Skeletal muscle cell (primary cell): ENCODE results near the gene ADARB1.

Experiments used
- DNase-seq: peaks from one replicate; pipeline ENCODE4 v3.0.0-alpha.2; 2010; ENCODE audit warnings: low read depth
- H3K4me3 ChIP-seq: 2 replicates; pipeline ENCODE4 v1.5.1; 2011; ENCODE audit warnings: low read depth, mild to moderate bottlenecking, control low read depth, low read length, moderate library complexity

Gene ADARB1

DNA sequence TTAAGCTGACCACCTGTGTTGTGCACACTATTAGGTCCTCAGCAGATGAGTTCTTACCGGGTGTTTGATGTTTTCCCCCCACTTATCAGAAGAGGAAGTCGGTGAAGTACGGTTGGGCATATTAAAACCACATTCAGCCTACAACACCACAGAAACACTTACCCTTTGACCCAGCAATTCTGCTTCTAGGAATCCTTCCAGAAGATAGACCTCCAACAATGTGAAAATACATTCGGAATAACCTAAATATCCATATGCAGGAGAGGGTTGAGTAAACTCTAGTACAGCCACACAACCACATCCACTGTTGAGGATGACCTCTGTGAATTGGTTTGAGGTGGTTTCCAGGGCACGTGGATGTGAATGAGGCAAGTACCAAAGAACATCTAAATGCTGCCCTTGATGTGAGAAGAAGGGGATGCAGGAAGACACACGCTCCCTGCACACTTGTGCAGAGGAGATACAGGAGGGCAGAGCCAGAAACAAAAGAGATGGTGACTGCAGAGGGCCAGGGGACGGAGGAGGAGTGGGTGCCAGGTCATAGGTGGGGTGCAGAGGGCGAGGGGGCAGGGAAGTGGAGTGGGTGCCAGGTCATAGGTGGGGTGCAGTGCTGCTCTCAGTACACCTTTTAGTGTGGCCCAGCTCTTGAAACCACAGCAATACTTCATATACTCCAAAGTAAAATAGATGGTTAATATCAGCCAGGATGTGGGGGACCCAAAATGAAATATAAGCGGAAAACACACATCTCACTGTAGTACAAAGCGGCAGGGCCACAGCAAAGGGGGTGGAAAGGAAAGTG, 12.8 kb downstream of the ADARB1 start:
- no peak for DNase-seq
- no peak overlapping the region for H3K4me3 ChIP-seq

DNA sequence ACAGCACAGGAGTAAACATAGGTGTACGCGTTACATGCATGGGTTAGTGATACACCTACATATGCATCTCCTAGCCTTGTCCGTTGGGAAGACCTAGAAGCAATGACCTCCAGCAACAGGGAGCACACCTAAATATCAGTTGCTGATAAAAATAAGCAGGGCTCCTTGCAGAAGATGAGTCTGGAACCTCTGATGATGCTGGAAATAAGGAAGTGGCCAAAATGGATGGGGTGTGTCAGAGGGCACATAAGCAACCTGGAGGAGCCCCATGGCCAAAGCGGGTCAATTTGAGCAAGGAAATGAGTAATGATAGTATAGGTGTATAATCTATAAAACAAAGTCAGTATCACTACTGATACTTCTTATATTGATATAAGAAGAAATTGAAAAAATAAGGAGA, 13.7 kb downstream of the ADARB1 start:
- no peak overlapping the region for H3K4me3 ChIP-seq

DNA sequence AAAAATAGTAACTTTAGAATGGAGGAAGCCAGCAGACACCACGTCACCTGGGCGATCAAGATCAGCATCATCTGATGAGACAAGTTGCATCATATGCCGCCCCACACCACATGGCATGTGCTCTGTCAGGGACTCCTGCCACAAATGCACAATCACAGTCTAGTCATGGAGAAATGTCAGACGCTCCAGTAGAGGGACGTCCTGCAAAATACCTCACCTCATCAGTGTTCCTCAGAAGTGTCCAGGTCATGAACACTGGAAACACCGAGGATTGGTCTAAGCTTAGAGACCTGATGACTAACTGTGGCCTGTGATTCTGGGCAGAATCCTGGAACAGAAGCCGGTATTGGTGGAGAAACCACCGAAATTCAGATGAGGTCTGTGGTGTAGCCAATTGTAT, 14.3 kb downstream of the ADARB1 start:
- no peak for DNase-seq
- H3K4me3 ChIP-seq, result no peak overlapping the region

More for the DNA sequence above, 13.7 kb downstream of the ADARB1 start:
- no peak for DNase-seq

DNA sequence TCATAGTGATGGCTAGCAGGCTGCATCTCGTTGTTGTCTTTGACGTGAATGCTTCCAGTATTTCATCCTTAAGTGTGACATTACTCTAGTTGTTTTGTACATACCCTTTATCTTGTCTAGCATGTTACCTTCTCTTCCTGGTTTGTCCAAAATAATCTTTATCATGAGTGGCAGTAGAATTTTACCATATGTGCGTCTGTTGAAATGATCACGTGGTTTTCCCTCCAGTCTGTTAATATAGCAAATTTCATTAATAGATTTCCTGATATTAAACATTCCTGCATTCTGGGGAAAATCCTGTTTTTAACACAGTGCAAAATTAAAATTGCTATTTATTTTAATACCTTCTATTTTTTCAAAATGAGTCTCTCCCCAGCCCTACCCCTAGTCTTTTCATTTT, 15.6 kb downstream of the ADARB1 start:
- DNase-seq, result no peak
- H3K4me3 ChIP-seq, result no peak overlapping the region

DNA sequence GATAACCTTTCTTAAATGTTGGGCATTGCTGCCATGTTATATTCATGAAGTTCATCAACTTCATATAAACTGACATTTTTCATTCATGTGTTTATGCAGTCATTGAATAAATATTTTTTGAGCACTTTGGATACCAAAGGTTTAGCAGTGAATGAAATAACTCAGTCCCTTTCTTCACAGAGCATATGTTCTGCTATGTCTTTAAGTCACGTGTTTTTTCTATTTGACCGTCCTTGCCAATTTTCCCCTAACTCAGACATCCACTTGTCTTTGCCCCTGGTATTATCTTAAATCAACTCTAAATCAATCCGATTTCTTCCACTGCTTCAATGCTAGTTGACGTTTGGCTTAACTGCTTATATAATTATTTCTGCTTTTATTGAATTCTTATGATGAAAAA, 16.6 kb downstream of the ADARB1 start:
- H3K4me3 ChIP-seq, result no peak overlapping the region
- no peak for DNase-seq

DNA sequence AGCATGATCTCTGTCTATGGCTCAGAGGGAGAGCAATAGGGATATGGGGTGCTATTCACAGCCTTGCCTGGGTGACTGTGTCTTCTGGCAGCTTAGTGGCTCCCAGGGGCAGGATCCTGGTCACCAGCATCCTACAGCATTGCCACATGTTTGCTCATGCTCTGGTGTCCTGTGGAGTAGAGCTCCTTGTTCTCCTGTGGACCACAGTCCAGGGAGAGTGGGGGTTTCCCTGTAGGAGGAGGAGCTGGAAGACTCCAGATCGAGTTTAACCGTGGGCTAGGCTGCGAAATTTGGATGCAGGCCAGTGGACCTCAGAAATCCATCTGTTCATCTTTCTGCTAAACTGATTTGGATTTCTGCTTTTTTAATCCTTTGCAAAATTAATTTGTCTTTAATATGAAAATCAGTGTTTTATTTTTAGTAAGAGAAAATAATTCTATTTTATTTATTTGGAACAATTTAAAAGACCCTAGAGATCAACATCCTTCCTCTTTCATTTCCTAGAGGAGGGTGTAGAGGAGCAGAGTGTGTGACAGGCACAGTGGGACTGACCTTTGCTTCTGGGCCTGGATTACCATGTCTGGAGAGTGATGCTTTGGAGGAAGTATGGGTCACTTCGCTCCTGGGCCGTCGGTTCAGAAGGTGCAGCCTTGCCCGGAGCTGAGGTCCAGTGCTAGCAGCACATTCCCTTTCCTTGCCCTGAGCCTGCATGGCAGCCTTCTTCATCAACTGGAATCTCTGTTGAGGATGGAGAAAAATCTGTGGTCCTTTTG, 17.4 kb downstream of the ADARB1 start:
- H3K4me3 ChIP-seq, result no peak overlapping the region
- DNase-seq, result no peak

DNA sequence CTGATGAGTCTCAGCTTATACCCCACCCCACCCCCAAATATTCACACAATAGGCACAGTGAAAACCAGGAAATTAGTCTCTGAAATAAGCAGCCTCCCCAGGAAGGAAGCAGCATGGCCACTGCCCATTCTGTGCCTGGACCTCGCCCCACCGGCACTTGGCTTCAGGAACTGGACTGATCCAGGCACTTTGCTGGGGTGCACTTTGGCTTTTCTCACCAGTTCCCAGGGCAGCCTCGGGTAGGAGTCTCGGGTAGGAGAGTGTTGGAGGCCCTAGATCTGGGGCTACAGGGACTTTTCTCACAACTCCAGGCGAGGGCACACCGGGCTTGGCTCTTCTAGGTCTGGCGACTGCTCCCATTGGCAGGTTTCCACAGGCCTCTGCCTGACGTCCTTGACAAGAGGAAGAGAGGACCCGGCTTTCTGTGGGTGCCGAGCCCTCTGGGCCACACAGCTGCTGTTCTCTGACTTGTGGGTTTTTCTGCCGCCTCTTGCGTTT, 18.7 kb downstream of the ADARB1 start:
- H3K4me3 ChIP-seq, result no peak overlapping the region
- no peak for DNase-seq

DNA sequence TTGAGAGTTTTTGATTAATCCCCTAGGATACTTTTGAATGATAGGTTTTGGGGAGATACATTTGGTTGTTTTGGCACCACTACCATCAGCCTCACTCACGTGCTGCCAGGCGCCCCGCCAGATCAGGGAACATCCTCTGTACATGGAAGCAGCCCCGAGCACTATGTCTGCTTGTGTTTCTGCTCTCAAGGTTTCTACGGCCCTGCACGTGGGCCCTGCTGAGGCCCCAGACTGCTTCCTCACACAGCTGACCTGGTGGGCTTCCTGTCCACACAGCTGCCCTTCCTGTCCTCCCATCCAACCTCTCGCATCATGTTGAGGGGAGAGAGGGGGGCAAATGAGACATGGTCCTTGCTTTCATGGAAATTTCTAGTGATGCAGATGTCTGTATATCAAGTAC, 20.0 kb downstream of the ADARB1 start:
- H3K4me3 ChIP-seq, result no peak overlapping the region
- DNase-seq, result no peak

DNA sequence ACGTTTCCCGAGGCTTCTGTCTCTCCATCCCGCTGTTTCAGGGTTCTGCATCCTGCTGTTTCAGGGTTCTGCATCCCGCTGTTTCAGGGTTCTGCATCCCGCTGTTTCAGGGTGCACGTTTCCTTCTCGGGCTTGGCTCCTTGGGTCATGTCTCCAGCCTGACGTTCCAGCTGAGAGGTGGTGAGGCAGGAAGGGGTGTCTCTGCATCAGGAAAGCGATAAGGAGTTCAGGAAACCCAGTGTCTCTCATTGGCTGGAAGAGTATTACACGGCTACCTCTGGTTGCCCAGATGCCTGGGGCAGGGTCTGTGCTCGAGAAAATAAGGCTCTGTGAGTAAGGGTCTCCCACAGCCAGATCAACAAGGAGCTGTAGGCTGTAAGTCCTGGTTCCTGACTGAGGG, 21.1 kb downstream of the ADARB1 start:
- DNase-seq, result no peak
- no peak overlapping the region for H3K4me3 ChIP-seq

DNA sequence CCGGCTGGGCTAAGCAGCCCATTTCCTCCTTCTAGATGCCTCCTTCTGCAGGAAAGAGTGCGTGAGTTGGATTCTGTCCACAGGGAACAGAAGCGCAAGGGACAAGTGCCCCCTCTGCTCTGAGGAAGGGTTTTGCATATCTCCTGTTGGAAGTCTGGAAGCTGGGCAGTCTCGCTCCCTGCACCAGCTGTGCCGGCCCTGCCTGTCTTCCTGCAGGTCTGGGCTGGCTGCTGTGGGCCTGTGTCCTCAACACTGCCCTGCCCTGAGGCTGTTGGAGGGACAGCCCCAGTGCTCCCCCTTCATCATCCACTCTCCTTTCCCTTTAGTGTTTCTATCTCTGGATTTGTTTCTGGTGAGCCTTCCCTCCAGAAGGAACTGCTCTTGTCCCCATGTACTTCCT, 21.8 kb downstream of the ADARB1 start:
- DNase-seq, result no peak
- H3K4me3 ChIP-seq, result no peak overlapping the region

DNA sequence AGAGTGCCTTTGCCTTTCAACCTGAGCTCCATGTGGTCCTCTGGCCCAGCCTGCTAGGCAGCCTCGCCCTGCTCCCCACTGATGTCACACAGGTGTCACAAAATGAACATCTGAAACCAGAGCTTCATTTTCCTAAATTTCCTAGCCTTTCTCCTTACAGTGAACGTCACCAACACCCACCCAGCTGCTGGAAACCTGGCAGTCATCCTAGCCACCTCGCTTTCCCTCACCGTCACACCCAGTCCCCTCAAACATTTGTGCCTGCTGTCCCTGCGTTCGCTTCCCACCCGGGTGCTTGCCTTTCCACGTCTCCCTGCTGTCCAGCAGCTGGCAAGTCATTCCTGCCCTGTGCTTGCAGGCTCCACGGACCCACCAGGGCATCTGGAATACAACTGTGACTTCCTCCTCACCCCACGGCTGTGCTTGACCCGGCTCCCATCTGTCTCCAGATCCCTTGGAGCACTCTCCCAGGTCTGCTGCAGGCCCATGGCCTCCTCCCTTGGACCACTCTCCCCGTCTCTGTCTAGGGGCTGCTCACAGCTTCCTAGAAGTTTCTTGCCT, 23.5 kb downstream of the ADARB1 start:
- DNase-seq, result no peak
- H3K4me3 ChIP-seq, result no peak overlapping the region

DNA sequence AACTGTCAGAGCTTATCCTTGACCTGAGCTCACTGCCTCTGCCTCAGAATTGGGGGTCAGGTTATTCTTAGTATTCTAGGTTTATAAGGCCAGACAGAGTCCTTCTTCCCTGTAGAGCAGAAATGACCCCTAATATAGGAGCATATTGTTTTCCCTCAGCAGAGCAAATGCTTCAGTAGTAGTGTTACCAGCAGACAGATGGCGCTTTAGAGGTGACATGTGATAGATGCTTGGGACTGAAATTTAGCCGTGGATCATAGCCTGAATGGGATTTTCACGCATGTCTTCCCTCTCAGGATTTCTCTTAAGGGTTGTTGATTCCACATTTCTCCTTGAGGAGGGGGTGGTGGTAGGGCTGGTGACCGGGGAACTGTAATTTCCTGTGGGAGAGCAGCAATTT, 24.5 kb downstream of the ADARB1 start:
- H3K4me3 ChIP-seq, result no peak overlapping the region
- no peak for DNase-seq

DNA sequence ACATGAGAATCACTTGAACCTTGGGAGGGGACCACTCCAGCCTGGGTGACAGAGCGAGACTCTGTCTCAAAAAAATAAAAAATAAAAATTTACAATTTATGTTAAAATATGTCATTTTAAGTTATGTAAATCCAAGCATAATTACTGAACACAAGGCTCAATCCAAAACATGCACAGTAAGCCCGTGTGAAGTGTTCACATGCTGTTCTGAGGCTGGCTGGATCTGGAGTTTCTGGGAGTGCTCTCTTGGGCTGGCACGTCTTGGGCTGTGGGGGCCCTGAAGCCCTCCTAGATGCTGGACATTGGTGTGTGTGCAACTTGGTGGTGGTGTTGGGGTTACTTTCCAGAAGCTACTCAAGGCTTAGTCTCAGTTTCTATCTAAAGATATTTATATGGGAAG, 25.2 kb downstream of the ADARB1 start:
- no peak for DNase-seq
- H3K4me3 ChIP-seq, result no peak overlapping the region

DNA sequence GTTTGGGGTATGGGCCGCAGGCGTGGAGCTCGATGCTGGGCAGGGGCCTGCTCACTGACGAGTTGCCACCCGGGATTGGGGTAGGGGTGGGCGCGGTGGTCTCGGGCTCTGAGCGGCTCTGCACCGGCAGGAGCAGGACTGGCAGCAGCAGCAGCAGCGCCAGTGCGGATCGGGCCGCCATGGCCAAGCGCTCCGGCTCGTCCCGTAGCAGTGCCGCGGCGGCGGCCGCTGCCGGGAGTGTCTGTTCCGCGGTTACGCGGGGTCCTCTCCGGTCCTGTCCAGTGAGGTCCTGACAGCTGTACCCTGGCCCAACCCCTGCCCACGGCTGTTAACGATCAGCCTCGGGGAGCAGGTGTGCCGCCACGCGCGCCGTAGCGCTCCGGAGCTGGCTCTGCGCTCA, 26.5 kb downstream of the ADARB1 start:
- no peak overlapping the region for H3K4me3 ChIP-seq
- no peak for DNase-seq

DNA sequence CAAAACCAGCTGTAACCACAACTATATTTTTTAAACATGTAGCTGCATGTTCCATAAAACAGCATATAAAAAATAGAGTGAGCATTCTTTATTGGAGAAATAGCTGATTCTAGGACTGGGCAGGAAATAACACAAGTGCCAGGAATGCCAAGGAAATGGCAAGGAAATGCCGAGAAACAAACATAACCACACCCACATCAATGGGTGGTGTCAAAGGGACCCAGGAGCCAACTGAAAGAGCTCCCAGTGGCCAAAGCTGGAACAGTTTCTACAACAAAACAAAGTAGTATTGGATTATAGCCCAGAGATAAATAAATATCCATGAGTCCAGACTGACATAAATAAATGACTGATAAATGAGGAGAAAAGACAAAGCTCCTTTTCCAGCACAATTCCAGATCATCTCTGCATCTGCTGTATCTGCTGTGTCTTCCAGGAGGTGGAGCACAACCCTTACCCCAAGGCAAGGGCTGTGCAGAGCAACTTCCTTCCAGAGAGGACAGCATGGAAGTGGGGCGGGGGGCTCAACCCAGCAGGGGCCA, 28.1 kb downstream of the ADARB1 start:
- DNase-seq, result no peak
- H3K4me3 ChIP-seq, result no peak overlapping the region

DNA sequence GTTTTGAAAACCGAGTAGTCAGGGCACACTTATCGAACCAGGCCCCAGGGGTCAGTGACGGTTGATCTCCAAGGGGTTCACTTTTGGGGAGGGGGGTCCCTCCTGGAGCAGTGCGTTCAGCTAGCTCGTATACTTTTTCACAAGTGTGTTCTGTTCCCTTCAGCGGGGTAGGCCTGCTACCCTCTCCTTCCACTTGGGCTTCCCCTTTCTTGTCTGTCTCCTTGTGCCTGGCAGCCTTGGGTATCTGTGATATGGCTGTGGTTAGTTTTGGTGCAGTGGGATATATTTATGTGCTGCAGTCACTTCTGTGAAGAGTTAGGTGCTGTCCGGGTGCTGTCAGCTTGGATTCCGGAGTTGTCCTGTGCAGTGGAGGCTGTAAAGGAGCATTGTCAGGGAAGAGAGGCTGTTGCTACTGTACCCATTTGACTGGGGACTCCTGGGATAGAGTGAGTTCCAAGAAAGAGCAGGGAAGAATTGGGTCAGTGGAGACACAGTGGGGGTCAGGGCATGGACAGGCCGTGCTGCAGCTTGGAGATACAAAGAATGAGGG, 29.7 kb downstream of the ADARB1 start:
- DNase-seq, result no peak
- H3K4me3 ChIP-seq, result no peak overlapping the region

DNA sequence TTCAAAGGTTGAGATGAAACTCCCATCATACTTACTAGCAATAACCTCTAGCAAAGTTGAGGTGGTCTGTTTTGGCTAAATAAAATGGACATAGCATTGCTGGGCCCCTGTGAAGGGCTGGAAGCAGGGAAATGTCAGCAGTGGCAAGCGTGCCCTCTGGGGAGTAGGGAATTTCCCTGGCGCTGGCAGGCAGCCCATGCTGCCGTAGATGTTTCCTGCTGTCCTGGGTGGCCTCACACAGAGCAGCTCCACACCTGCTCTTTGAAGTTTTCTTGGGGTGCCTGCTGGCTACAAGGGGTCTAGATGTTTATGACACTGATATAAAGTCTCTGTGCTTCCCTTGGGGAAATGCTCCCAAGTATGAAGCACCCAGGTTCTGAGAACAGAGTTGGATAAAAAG, 30.2 kb downstream of the ADARB1 start:
- no peak for DNase-seq
- no peak overlapping the region for H3K4me3 ChIP-seq

DNA sequence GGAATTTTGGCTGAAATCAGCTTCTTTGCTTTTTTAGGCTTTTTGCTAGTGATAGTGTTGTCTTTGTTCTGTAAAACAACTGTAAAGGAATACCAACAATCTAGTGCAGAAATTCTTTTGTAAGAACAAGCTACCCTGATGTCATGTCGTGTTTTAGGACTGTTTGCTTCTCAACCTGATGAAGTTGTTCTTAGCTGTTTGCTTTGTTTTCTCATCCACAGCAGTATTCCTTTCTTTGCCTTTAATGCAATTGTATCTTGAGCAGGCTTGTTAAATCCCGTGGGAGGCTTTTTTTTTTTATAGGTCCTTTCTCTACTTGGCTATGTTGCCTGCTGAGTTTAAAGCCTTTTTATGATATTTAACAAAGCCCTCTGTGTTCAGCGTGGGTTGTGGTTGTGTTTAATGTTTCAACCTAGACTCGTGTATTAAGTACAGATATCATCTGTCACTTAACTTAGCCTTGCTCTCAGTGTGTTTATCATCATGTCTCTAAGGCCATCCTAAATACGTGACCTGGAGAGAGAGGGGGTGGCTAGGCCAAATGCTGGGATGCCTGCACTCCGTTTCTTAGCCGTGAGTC, 31.6 kb downstream of the ADARB1 start:
- no peak for DNase-seq

DNA sequence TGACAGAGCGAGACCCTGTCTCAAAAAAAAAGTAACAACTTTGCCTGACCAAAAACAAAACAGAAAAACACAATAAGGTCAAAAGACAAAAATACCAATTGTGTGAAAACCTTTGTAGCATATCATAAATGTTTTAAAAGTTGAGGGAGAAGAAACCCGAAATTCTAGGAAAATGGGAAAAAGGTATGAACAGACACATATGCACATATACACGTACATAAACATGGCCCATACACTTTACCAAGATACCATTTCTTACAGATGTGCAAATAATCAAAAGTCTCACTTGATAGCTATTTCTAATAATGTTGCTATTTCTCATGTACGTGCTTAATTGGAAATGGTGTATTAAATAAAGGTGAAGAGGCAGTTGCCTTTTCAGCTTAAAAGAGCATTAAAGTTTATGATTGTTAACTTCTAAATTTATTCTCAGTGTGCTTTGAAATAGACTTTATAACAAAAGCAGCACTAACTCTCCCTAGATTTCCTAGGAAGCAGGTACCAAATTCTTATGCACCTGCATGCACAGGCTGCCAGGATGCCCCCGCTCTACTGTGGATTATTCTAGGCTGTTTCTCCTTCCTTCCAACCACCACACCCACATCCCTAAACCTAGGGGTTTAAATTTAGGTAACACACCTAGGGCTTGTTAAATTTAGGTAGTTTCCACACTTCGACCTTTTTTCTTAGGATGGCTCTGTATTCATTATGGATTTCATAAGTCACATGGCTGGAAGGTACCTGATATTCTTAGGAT, 33.8 kb downstream of the ADARB1 start:
- no peak overlapping the region for H3K4me3 ChIP-seq
- no peak for DNase-seq

More for the DNA sequence above, 31.6 kb downstream of the ADARB1 start:
- H3K4me3 ChIP-seq, result no peak overlapping the region
